22Rv1 (cell line): ENCODE measurements around the gene EIPR1.

Experiments used
- H3K27ac ChIP-seq: fragments of 450-650 bp; 2 replicates; pipeline ENCODE4 v1.5.1; 2017
- CTCF ChIP-seq: fragments of 450-650 bp; IDR thresholded peaks from 2 replicates; pipeline ENCODE4 v1.5.1; 2017; ENCODE audit warnings: mild to moderate bottlenecking
- ZFX ChIP-seq: fragments of 450-650 bp; IDR thresholded peaks from 2 replicates; pipeline ENCODE4 v1.6.1; 2017; ENCODE audit warnings: antibody characterized with exemption, borderline replicate concordance

The EIPR1 gene

GRCh38 chr2:3253913-3254441, 123.6 kb downstream of the EIPR1 start:
- TF ChIP-seq ZFX (no peak), CTCF (no peak)
- H3K27ac ChIP-seq: no peak overlapping the region

- no peak overlapping the region for H3K27ac ChIP-seq
Observed at GRCh38 chr2:3251946-3252345, 125.7 kb downstream of the EIPR1 start.

GRCh38 chr2:3249476-3249962, 128.1 kb downstream of the EIPR1 start:
- TF ChIP-seq CTCF: no peak
- TF ChIP-seq ZFX: no peak

More at GRCh38 chr2:3251946-3252345, 125.7 kb downstream of the EIPR1 start:
- no peak for TF ChIP-seq CTCF
- TF ChIP-seq ZFX: no peak

GRCh38 chr2:3248754-3249475, 128.7 kb downstream of the EIPR1 start:
- H3K27ac ChIP-seq: no peak overlapping the region
- TF ChIP-seq CTCF (no peak), ZFX (no peak)

More at GRCh38 chr2:3249476-3249962, 128.1 kb downstream of the EIPR1 start:
- H3K27ac ChIP-seq: no peak overlapping the region

- TF ChIP-seq CTCF (no peak), ZFX (no peak)
Observed at GRCh38 chr2:3246928-3247714, 130.5 kb downstream of the EIPR1 start.

GRCh38 chr2:3246406-3246805, 131.2 kb downstream of the EIPR1 start:
- TF ChIP-seq ZFX (no peak), CTCF (no peak)
- no peak overlapping the region for H3K27ac ChIP-seq

More at GRCh38 chr2:3246928-3247714, 130.5 kb downstream of the EIPR1 start:
- H3K27ac ChIP-seq: no peak overlapping the region

- H3K27ac ChIP-seq: no peak overlapping the region
- TF ChIP-seq CTCF: no peak
- TF ChIP-seq ZFX: no peak
Observed at GRCh38 chr2:3244486-3244885, 133.1 kb downstream of the EIPR1 start.
